Limb (tissue), 2 donors: ENCODE measurements around the gene GATB.

ENCODE experiments used
- DNase-seq, 2 donors: peaks; one replicate each; pipeline ENCODE4 v3.0.0-alpha.2; 2016; ENCODE audit errors: extremely low spot score in 2 of 2

Gene GATB

DNA sequence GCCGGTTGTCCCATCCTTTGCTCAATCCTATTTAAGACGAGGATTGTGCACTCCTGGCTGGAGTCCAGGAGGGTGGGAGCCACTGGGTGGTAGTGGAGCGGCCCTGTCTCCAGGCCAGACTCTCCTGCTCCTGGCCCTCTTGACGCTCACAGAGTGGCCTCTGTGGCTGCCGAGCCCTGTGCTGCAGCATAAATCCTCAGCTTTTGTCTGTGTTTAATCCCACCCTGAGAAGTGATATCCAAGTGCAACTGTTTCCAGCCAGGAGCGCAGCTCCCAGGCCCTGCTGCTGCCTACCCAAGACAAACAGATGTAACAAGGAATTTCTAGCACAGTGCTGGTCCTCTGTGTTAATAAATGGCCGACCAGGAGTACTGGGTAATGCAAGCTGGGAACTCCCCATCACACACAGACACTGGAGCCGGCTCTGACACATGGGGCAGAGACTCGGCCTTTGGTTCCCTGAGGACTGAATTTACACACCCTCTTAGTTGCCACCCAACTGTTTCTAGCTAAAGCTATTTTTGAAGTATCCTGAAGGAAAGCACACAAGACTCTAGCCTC is 85.3 kb downstream of the GATB start:
- DNase-seq: peak; percentile 55 to 63

GRCh38 chr4:151674804-151675391 is 85.9 kb downstream of the GATB start:
- DNase-seq: peak; percentile 60 to 75

DNA sequence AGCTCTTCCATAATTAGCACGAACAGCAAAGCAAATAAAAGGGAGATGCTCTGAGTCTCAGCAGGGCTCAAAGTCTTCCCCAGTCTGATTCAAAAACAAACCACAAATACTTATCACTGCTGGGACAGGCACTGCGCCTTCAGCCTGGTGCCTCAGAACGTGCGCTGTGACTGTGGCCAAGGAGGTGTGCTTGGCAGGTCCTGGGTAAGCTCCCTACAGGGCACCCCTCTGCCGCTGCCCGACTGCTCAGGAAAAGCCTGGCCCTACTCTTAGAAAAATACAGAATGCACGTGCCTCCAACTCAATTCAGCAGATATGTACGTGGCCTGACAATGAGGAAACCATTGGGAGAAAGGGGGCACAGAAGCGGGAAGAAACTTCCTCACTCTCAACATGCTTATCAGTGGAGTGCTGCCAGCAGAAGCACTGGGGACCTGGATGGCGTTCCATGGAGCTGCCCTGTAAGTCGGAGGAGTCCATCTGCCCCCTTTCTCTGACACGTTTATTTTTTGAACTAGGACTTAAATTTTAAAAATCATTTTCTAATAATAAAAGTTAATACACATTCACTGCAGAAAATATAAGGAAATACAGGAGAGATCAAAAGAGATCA is 86.8 kb downstream of the GATB start:
- no peak for DNase-seq

DNA sequence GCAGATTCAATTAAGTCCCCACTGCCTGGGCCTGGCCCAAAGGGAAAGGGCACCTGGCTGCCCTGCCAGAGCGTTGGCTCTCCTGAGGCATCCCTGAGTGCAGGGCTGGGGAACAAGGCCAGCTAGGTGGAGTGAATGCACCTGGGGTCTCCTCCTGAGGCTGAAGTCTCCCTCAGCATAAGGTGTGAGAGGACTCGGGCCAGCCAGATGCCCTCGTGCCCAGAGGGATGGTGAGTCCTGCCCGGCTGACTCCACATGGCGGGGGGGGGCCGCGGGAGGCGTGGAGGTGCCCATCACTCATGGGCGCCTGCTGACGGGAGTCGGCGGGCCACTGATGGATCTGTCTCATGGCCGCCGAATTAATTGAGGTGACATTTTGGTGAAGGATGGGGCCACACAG is 87.8 kb downstream of the GATB start:
- no peak for DNase-seq

DNA sequence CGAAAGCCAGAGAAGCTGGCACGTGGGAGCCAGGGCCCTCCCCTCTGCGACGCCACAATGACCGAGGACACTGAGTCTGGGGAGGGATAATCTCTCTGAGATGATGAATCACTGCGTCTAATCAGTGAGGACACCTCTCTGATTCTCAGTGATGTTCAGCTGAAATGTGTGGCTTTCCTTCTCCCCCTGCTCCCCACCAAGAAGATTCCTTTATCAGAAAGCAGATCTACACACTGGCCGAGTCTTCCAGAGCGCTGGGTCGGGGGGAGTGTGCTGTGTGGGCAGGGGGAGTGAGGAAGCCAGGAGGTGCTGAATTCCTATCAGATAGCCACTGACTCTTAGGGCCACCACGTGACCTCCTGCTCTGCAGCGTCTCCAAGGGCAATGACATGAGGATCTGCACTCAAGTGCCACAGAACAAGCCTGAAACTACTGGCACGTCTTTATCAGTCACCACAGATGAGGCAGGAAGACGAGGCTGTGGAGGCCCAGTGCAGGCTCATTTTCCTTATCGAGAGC is 89.2 kb downstream of the GATB start:
- no peak for DNase-seq

- no peak for DNase-seq
These were observed 90.0 kb downstream of the GATB start for GRCh38 chr4:151670843-151671242.

DNA sequence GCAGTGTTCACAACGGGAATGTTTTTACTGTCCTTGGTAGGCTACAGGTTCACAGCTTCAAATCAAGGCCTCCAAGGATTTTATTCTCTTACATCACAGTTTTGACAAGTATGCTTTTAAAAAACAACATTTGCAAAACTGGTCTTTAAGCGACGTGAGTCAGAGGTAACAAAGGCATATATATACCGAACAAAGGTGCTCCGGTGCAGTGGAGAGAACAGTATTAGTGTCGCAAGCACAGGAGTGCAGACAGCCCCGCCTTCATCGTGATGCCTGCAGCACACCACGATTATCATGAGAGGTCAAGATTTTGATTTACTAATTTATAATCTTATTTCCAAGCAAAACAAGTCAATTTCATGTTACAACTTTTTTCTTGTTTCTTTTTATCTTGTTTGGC is 90.8 kb downstream of the GATB start:
- no peak for DNase-seq

DNA sequence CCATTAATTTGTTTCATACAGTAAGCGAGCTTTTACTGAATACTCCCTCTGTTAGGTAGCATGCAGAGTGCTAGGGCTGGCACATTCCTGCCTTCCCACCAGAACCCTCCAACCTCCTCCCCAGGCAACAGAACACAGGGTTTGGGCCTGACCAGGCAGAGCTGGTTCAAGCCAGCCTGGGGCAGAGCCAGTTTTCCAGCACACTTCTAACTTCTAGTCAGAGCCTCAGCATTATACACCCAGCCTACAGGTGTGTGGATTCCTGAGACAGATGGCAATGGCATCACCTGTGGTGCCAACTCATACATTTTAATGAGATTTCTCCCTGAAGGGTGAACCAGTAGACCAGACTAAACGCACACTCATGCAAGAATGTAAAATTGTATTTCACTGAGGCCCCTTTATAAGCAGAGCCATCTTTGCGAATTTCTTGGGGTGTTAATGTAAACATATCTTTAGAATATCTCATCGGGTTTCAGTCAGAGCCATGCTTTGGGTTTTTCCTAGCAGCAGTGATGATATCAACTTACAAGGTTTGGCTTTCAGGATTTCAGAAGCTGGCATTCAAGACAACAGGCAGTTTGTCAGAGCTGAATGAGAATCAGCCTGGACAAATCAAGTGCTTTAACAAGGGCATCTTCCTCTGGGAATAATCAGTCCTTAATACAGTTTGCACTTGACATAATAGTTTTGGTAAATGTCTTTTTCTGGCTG is 92.0 kb downstream of the GATB start:
- no peak for DNase-seq

DNA sequence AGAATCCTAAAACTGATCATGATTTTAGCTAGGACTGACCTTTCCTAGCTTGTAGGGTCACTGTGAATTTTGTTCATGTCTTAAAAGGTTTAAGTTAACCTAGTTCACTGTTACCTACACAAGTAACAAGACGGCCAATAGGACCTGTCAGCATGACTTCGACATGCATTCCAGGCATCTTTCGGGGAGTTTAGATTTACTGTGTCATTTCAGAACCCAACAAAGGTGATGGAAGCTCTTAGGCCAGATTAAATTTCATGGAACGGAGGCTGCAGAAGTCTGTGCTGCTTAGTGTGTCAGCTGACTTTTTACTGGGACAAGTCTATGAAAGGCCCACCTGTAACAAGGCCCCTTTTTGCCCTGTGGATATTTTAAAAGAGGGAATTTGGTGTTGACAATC is 93.1 kb downstream of the GATB start:
- no peak for DNase-seq

DNA sequence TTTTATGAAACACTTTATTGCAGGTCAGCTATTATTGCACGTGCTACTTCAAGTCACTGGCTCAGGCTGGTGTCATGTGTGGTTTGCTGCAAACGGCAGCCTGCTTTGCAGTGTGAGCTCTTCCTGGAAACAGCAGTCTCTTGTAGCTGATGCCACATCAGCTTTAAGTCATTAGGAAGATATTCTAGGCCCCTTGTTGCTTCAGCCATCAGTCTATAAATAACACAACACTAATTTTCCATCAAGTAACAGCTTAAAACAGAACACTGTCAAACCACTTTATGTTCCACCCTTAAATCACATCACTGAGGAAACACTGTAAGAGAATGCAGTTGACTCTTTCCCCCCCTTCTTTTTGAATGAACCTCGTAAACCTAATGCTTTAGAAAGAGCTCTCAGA is 93.8 kb downstream of the GATB start:
- DNase-seq: peak in 1 of 2 donors; percentile 34

DNA sequence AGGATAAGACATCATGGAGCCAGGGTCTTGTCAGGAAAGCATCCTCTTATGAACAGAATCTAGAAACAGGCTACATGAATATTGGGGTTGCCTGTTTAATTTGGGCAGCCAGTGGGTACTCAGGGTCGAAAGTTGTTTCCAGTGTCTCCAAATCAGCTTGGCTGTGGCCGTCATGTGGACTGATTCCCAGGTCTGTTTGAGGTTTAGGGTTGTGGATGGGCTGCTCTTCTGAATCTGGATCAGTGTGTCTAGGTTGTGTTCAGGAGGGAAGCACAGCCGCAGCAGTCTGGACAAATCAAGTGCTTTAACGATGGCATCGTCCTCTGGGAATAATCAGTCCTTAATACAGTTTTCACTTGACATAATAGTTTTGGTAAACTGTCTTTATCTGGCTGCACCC is 94.3 kb downstream of the GATB start:
- DNase-seq: no peak

DNA sequence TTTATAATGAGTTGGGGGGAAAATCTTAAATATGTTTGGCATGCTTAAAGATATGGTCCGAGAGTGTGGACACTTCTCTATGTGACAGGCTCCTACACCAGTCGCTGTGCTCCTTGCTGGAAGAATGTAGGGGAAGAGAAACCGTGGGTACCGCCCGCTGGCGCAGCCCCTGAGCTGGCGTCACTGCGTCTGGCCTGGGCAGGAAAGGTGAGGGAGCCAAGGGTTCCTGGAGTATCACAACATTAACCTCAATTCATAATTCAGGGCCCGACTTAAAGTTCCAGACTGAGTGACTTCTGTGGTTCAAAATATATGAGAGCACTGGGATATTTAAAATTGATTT is 95.1 kb downstream of the GATB start:
- DNase-seq: no peak

GRCh38 chr4:151665022-151665784 is 95.6 kb downstream of the GATB start:
- no peak for DNase-seq

- no peak for DNase-seq
These were observed 96.5 kb downstream of the GATB start for GRCh38 chr4:151664289-151664688.

DNA sequence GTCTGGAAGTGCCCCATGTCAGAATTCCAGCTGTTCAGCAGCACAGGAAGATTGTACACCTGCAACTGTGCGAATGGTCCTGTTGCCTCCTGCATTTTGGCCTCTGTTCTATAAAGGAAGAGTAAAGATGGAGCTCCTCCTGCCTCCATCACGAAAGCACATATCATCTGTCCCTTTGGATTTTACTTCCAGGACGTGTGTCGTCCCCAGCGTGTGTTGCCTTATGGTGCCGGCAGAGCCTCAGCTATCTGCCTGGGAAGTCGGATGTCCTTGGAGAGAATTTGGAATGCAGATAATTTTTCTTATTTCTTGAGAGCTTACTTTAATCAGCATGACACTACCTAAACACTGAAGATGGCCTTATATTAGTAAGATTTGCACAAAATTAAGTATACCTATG is 97.7 kb downstream of the GATB start:
- no peak for DNase-seq

GRCh38 chr4:151661873-151662272 is 98.9 kb downstream of the GATB start:
- DNase-seq: no peak

DNA sequence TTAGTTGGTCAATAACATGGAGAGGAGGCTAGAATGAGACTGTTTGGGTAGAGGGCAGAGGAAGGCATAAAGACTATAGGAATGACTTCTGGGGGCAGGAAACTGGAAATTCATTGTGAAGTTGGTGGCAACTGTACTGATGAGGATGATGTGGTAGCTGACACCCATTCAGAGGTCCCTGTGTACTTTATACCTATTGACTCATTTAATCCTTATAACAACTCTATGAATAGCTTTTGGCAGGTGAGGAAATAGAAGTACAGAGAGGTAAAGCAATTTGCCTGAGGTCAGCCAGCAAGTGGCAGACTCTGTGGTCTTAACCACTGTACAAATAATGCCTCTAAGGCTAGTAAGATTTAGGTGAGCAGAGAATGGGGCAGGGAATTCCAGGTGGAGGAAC is 100.1 kb downstream of the GATB start:
- no peak for DNase-seq

- DNase-seq: peak; percentile 71 to 78
These were observed 101.0 kb downstream of the GATB start for GRCh38 chr4:151659601-151660364.

- DNase-seq: peak in 1 of 2 donors; percentile 55
These were observed 101.7 kb downstream of the GATB start for GRCh38 chr4:151658959-151659600.

- DNase-seq: no peak
These were observed 102.9 kb downstream of the GATB start for GRCh38 chr4:151657896-151658295.

DNA sequence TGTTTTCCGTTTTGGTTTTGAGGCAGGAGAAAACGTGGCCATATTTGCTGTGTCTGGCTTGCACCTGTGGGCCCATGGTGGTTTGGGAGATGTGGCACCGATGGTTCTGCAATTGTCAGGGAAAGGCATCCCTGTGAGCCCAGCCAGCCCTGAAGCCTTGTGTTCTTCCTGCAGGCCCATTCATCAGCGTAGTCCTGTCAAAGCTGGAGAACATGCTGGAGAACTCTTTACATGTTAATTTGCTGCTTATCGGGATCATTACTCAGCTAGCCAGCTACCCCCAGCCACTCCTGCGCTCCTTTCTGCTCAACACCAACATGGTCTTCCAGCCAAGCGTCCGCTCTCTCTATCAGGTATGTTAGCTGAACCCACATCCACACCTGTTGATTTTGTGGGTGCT is 104.7 kb downstream of the GATB start:
- no peak for DNase-seq
